K562 (cell line): ENCODE data around the gene FRMD4B. TPM values are rescaled to one million over a fixed set of nuclear protein-coding genes. Genes with fewer than 3 reads are reported as not detected.

Experiments
- TFAM ChIP-seq: fragments of 250-450 bp; sonication (Bioruptor Pico); conservative IDR thresholded peaks from 2 replicates; pipeline ENCODE4 v1.5.0; 2021; ENCODE audit warnings: mild to moderate bottlenecking, moderate library complexity
- polyA plus RNA-seq, 8 experiments: library from polyadenylated mRNA; depleted of rRNA in 4 of 8; stranded (reverse) in 5 of 8; unstranded in 3 of 8; fragments of >200 nt; fragmentation: Nextera tagmentation in 2 of 8; fragmentation: Illumina TruSeq in 1 of 8; extraction: Ambion mirVana in 2 of 8; extraction: Trizol in 1 of 8; gene quantifications; 2 replicates each; pipeline versions ENCODE4 v1.2.1 to v1.2.3, GENCODE V29; 2011 to 2014; ENCODE audit warnings: inconsistent platforms in 1 of 8, missing spikeins in 1 of 8
- total RNA-seq, 7 experiments: library from RNA; depleted of rRNA in 6 of 7; stranded (reverse); fragments of >200 nt in 6 of 7; fragmentation: Illumina TruSeq in 2 of 7; extraction: Trizol in 2 of 7; gene quantifications; 2 replicates each; pipeline versions ENCODE4 v1.2.1 to v1.2.3, GENCODE V29; 2011 to 2021; ENCODE audit warnings: low replicate concordance in 1 of 7
- TF ChIP-seq, protein P1 (sequence below): fragments of 450-650 bp; IDR thresholded peaks from 2 replicates; pipeline ENCODE4 v1.6.1; 2016; ENCODE audit warnings: mild to moderate bottlenecking, moderate library complexity
- TF ChIP-seq, protein P2 (sequence below): IDR thresholded peaks from 2 replicates; pipeline ENCODE4 v1.6.1; 2016; ENCODE audit warnings: missing genetic modification characterization, missing compliant biosample characterization
- TF ChIP-seq, protein P3 (sequence below): fragments of 250-450 bp; sonication (Bioruptor Pico); IDR thresholded peaks from 2 replicates; pipeline ENCODE4 v1.8.0; 2022; ENCODE audit warnings: moderate library complexity, mild to moderate bottlenecking, inconsistent platforms

The FRMD4B gene
- total and polyA plus RNA-seq, 9 of the 15 experiments (the other 6 are each of a cell fraction or from before 2014, with no cell fraction given) = 0.03 to 0.09 (median 0.04) TPM; not detected in 3

DNA sequence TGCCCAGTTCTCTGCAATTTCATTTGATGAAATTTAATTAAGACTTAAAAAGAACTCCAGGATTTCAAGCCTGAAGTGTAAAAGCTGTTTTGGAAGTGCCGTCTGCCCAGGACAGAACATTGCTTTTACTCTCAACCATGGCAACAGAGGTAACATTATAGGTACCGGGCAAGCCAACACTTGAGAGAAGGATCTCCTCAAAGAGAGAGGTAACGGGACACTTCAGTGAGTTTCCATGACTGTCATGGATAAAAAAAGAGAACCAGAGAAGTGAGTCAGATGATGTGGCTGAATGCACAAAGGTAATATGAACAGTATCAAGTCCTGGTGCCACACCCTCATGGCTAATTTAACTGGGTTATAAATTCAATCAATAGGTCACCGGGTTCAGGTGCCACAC is 133.3 kb downstream of the FRMD4B start (continued):
- TF ChIP-seq, protein P1, sequence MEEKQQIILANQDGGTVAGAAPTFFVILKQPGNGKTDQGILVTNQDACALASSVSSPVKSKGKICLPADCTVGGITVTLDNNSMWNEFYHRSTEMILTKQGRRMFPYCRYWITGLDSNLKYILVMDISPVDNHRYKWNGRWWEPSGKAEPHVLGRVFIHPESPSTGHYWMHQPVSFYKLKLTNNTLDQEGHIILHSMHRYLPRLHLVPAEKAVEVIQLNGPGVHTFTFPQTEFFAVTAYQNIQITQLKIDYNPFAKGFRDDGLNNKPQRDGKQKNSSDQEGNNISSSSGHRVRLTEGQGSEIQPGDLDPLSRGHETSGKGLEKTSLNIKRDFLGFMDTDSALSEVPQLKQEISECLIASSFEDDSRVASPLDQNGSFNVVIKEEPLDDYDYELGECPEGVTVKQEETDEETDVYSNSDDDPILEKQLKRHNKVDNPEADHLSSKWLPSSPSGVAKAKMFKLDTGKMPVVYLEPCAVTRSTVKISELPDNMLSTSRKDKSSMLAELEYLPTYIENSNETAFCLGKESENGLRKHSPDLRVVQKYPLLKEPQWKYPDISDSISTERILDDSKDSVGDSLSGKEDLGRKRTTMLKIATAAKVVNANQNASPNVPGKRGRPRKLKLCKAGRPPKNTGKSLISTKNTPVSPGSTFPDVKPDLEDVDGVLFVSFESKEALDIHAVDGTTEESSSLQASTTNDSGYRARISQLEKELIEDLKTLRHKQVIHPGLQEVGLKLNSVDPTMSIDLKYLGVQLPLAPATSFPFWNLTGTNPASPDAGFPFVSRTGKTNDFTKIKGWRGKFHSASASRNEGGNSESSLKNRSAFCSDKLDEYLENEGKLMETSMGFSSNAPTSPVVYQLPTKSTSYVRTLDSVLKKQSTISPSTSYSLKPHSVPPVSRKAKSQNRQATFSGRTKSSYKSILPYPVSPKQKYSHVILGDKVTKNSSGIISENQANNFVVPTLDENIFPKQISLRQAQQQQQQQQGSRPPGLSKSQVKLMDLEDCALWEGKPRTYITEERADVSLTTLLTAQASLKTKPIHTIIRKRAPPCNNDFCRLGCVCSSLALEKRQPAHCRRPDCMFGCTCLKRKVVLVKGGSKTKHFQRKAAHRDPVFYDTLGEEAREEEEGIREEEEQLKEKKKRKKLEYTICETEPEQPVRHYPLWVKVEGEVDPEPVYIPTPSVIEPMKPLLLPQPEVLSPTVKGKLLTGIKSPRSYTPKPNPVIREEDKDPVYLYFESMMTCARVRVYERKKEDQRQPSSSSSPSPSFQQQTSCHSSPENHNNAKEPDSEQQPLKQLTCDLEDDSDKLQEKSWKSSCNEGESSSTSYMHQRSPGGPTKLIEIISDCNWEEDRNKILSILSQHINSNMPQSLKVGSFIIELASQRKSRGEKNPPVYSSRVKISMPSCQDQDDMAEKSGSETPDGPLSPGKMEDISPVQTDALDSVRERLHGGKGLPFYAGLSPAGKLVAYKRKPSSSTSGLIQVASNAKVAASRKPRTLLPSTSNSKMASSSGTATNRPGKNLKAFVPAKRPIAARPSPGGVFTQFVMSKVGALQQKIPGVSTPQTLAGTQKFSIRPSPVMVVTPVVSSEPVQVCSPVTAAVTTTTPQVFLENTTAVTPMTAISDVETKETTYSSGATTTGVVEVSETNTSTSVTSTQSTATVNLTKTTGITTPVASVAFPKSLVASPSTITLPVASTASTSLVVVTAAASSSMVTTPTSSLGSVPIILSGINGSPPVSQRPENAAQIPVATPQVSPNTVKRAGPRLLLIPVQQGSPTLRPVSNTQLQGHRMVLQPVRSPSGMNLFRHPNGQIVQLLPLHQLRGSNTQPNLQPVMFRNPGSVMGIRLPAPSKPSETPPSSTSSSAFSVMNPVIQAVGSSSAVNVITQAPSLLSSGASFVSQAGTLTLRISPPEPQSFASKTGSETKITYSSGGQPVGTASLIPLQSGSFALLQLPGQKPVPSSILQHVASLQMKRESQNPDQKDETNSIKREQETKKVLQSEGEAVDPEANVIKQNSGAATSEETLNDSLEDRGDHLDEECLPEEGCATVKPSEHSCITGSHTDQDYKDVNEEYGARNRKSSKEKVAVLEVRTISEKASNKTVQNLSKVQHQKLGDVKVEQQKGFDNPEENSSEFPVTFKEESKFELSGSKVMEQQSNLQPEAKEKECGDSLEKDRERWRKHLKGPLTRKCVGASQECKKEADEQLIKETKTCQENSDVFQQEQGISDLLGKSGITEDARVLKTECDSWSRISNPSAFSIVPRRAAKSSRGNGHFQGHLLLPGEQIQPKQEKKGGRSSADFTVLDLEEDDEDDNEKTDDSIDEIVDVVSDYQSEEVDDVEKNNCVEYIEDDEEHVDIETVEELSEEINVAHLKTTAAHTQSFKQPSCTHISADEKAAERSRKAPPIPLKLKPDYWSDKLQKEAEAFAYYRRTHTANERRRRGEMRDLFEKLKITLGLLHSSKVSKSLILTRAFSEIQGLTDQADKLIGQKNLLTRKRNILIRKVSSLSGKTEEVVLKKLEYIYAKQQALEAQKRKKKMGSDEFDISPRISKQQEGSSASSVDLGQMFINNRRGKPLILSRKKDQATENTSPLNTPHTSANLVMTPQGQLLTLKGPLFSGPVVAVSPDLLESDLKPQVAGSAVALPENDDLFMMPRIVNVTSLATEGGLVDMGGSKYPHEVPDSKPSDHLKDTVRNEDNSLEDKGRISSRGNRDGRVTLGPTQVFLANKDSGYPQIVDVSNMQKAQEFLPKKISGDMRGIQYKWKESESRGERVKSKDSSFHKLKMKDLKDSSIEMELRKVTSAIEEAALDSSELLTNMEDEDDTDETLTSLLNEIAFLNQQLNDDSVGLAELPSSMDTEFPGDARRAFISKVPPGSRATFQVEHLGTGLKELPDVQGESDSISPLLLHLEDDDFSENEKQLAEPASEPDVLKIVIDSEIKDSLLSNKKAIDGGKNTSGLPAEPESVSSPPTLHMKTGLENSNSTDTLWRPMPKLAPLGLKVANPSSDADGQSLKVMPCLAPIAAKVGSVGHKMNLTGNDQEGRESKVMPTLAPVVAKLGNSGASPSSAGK = no peak
- TF ChIP-seq, protein P2, sequence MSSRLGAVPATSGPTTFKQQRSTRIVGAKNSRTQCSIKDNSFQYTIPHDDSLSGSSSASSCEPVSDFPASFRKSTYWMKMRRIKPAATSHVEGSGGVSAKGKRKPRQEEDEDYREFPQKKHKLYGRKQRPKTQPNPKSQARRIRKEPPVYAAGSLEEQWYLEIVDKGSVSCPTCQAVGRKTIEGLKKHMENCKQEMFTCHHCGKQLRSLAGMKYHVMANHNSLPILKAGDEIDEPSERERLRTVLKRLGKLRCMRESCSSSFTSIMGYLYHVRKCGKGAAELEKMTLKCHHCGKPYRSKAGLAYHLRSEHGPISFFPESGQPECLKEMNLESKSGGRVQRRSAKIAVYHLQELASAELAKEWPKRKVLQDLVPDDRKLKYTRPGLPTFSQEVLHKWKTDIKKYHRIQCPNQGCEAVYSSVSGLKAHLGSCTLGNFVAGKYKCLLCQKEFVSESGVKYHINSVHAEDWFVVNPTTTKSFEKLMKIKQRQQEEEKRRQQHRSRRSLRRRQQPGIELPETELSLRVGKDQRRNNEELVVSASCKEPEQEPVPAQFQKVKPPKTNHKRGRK (tag) = no peak
- TF ChIP-seq, protein P3, sequence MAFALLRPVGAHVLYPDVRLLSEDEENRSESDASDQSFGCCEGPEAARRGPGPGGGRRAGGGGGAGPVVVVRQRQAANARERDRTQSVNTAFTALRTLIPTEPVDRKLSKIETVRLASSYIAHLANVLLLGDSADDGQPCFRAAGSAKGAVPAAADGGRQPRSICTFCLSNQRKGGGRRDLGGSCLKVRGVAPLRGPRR = no peak
- TF ChIP-seq TFAM (CRISPR knock-in tag) = no peak
